Astrocyte (in vitro differentiated cells and primary cell): ENCODE measurements around the gene CAP1.

ENCODE experiments used
- CTCF ChIP-seq: IDR thresholded peaks from 2 replicates; pipeline ENCODE4 v1.5.1; 2011; ENCODE audit warnings: low read depth, mild to moderate bottlenecking, inconsistent platforms, low read length, moderate library complexity; ENCODE audit not compliant: insufficient read depth
- EZH2 ChIP-seq: IDR thresholded peaks from 2 replicates; pipeline ENCODE4 v1.6.1; 2012; ENCODE audit warnings: mild to moderate bottlenecking, low read length, inconsistent platforms; ENCODE audit not compliant: insufficient read depth

GRCh38 chr1:40014253-40014706, 26.2 kb upstream of the CAP1 start:
- TF ChIP-seq CTCF, result no peak
- TF ChIP-seq EZH2, result no peak
